ENCODE measurements around the gene TMEM182.

Gene TMEM182

GRCh38 chr2:102761763-102762162 lies at the start of gene TMEM182:
Gene TMEM182 (plus strand): TSS chr2:102762031. CDS start chr2:102762218, 187 bp downstream.
- no peak for ATAC-seq
- no peak for DNase-seq

GRCh38 chr2:102717308-102718018 lies 44.4 kb upstream of the TMEM182 start:
- DNase-seq, result no peak
- no peak for ATAC-seq

GRCh38 chr2:102718387-102719316 lies 43.2 kb upstream of the TMEM182 start:
- ATAC-seq, result no peak
- DNase-seq, result no peak

GRCh38 chr2:102724016-102724490 lies 37.8 kb upstream of the TMEM182 start:
- DNase-seq (no peak), ATAC-seq (no peak)

DNA sequence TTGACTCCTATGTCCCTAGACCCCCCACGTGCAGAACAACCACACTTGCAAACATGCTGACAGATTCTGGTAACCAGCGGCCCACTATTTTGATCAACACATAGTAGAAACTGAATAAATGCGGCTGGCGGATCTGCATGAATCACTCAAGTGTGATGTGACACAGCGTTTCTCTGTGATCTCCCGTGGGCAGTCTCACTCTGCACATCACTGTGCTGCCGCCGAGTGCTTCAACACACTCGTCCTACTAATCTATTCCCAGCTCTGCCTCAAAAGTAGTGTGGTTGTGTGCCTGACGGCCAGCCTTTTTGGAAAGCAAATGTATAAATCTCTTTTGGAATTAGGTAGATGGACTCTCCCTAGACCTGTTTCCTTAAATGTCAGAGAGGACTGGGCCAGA lies 37.3 kb upstream of the TMEM182 start:
- ATAC-seq (no peak), DNase-seq (no peak)

DNA sequence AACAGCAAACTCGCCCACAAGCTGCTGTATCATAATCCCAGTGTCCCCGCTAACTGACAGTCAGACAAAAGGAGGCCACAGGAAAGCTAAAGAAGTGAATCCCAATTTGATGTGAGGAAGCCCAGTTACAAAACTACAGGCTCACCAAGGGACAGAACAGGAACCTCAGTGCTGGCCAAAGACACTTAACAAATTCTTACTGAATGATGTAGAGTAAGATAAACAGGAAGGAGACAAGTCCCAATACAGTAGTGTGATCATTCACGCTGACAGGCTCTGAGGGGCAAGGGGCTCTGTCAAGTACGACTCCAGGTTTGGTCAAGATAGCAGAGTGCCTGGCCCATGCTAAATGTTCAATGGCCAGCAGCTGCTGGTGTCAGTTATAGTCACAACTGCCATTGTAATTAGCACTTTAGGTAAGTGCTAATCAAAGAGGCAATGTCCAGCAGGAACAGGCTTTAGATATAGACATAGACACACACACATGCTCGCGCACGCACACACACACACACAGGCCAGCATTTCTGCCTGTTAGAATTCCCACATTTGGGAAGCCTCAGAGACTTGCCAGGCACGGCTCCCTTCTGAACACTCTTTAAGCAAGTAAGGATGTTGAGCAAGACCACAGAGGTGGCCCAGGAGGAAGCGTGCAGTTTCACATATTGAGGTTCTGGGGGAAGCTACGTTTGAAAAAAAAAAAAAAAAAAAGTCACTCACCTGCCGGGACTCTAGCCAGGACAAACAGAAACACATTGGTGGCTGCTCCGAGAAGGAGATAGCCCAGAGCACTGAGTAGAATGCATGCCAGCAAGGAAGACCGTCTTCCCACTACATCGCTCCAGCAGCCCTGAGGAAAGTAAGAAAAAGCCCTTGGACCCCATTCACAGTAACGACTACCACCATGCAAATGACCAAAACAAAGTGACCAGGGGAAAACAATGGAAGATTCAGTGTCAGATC lies 35.4 kb upstream of the TMEM182 start:
- ATAC-seq, result no peak
- DNase-seq, result no peak

DNA sequence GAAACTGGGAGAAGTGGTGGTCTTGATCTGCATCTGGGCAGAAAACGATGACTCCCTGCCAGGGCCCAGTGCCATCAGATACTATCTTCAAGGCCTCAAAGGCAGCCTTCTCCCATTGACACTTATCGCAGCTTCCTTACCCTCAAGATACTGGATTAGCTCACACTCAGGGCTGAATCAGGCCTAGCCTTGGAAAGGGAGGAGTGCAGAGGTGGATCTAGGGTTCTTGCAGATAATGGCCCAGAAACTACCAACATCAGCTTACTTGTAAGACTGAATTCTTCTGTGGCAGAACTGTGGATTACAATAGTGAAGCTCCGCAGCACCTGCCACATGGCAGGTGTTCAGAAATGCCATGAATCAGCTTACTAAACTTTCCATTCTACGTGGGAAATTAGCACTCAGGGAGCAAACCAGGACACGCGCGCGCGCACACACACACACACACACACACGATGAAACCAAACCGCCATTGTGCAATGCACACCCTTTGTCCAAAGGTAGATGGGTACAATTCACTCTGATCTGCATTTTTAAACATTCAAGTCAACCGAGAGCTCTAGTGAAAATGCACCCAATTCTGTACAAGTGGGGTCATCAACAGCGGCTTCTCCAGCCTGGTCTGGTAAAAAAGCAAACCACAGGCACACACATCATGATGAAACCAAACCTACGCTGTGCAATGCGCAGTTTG lies 26.3 kb upstream of the TMEM182 start:
- ATAC-seq, result no peak
- DNase-seq, result peak; percentile 14

DNA sequence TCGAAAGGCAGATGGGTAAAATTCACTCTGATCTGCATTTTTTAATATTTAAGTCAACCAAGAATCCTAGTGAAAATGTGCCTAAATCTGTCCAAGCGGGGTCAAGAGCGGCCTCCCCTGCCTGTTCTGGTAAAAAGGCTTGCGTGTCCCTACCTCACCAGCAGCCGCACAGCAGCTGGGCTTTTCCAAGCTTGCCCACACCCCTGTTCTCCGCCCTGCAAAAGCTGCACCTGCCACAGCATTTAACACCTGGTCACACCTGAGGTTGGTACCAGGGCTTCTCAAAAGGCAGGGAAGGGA lies 25.8 kb upstream of the TMEM182 start:
- ATAC-seq (peak; percentile 10), DNase-seq (peak; percentile 30)

DNA sequence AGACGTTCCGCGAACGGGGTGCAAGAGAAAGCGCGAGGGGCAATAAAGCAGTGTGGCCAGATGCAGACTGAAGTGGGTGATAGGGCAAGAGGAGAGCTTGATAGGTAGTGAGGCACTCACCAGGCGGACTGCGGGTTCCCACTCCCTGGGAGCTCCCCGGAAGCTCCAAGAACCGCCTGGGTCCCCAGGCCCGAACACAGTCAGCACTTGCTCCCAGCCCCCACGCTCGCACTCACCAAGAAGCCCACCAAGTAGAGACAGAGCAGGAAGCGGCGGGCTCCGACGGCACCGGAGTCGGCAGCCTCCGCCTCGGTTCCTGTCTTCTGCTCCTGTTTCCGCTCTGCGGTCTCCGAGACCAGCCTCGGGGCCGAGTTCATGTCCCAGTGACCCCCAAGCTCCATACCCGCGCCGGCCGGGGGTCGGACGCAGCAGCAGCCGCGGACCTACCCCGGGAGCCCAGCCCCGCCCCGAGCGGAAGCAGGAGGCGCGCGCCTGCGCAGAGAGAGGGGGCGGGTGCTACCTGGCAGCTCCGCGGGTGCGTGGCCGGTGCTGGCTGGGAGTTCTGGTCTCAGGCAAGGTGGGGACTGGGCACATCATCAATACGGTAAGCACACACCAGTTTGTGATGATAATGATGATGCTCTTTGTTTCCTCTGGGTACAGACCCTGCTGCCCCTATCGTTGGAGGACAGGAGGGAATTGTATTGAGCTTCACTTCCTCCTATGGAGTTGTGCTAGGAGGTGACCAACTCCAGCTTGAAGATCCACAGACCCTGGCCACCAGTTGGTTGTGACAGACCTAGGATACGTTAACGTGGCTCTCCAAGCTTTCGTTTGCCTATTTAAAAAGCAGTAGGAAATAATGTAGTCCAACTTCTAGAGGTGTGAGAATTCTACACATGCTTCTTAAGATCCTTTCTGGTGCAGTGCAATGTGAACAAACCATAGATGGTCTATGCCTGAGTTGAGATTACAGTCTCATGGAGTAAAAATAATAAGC lies 25.1 kb upstream of the TMEM182 start:
- peak; percentile 95 for ATAC-seq
- DNase-seq, result peak; percentile 91

- ATAC-seq, result no peak
- no peak for DNase-seq
These were observed 24.4 kb upstream of the TMEM182 start for GRCh38 chr2:102737431-102737830.

- ATAC-seq, result no peak
- no peak for DNase-seq
These were observed 18.6 kb upstream of the TMEM182 start for GRCh38 chr2:102743259-102743658.

DNA sequence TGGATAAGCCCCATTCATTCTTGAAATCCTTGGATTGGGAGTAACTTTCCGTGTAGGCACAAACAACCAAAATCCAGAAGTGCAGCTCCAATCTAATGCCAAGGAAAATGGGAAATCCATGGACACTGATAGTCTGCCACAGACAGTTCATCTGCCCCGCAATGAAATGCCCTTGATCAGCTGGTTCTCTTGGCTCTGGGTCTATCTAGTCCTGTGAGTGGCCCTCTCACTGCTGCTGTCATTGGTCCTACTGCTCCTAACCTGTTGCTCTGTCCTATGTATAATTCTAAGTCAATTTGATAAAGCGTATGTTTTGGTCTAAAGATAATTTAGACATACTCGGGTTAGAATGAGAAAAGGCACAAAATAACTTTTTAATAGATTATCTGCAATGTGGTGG lies 13.7 kb upstream of the TMEM182 start:
- DNase-seq (no peak), ATAC-seq (no peak)

DNA sequence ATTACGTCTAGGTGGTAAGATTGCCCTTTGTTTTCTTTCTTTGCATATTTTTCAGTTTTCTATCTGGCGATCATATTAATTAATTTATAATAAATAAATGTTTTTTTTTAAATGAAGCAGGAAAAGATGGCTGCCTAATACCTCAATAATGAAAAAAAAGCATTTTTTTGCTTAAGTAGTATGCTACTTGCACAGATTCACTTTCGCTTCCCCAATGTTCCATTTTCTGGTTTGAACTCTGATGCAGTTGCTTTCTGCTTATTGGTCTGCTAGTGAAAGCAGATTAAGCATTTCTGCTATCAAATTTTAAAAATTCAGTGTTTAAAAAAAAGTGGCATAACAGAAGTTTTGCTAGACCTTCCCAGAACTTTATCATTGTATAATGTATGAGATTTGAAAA lies 11.9 kb upstream of the TMEM182 start:
- ATAC-seq (no peak), DNase-seq (no peak)

- peak; percentile 12 for DNase-seq
- no peak for ATAC-seq
These were observed 8.2 kb upstream of the TMEM182 start for GRCh38 chr2:102753563-102754159.

DNA sequence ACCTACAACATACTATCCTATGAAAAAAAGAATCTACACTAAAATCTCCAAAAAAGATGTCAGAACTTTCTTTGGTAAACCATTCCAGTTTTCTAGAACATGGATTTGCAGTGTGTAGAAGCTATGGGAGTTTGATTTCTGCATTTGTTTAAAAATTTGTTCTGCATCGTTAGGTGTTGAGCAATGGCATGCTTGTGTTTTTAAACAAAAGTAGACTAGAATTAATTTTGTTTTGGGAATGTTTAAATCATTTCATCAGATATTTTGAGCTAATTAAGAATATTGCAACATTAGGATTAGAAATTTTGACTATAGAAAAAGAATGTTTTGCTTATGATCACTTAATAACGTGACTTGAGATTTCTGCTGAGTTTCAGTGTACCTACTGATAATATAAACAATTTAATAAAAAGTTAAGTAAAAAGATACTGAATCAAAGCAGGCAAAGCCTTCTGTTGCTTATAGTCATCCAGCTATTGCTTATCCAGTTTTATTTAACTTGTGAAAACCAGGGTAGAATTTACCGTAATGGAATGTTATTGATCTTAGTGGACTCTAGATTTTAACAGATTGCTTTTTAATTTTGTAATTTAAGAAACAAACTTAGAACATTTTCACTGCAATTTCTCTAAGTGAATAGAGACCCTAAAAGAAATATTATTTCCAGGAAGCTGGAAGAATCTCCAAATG lies 7.2 kb upstream of the TMEM182 start:
- DNase-seq (no peak), ATAC-seq (no peak)

DNA sequence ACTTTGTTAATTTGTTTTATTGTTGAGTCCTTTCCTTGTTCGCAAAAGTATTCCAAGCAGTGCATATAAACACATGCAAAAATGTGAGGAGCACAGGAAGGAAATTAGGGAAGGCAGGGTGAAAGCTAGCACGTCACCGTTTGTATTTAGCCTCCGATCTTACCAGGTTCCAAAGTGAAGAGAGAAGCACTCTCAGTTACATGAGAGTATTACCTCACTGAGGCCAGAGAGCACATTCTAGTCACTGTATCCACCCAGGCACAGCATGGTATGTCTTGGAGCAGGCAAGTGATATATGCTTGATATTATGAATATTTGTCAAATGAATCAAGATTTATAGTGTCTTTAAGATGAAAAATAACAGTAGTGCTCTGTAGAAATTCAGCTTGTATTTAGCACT lies 6.5 kb upstream of the TMEM182 start:
- no peak for DNase-seq
- no peak for ATAC-seq

DNA sequence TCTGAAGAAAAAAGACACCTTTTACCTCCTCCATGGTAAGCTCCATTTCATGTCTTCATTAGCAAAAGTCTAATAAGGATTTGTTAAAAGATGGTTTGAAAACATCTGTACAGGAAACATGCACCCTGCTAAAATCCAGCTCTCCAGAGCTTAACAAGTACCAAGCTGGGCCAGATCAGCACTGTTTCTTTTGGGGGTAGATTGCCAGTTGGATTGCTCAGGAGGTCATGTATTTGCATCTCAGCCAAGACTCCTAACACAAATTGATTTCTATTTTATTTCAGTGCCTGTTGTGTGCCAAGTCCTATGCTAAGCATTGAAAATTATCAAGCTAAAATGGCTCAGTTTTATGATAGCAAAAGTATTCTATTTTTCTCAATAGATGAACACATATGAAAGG lies 3.4 kb upstream of the TMEM182 start:
- DNase-seq, result no peak
- no peak for ATAC-seq

DNA sequence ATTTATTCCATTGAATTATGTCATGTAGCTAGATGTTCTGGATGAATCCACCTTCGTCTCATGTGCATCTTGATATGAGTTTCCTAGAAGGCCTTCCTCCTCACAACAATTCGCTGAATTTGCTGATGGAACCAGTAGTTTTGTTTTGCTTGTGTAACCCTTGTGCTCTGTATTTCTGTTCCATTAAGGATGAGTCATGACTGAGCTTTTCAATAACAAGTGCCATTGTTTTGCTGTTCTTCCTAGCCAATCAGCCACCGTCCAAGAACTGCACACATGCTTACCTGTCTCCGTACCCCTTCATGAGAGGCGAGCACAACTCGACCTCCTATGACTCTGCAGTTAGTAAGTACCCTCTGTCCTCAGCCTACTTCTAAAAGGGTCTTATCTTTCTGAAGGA lies 2.3 kb downstream of the TMEM182 start:
- DNase-seq (no peak), ATAC-seq (no peak)

DNA sequence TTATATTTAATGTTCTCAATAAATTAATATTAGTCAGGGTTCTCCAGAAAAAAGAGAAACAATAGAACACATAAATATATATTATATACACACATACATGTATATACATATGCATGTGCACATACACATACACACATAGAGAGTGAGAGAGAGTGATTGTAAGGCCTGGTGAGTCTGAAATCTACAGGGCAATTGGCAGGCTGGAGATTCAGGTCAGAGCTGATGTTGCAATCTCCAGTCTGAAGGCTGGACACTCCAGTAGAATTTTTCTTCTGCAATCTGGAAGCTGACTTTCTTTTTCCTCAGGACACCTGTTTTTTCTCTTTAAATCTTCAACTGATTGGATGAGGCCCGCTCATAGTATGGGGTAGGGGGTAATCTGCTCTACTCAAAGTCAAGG lies 3.2 kb downstream of the TMEM182 start:
- DNase-seq (no peak), ATAC-seq (no peak)
